ENCODE measurements around the gene ZNF565. TPM values are rescaled to one million over a fixed set of nuclear protein-coding genes. Genes with fewer than 3 reads are reported as not detected.

Gene ZNF565
- polyA plus RNA-seq, 1 donor (not counting 4 experiments of a cell fraction or from before 2014, with no cell fraction given), result 2.3 TPM

GRCh38 chr19:36153126-36153525 is 61.3 kb downstream of the ZNF565 start:
- peaks cover 11 to 27% of the 10 kb centered on the region in 2 experiments for H3K36me3 ChIP-seq (ENCODE audit: control insufficient read depth in 2 of 2, extremely low read depth in 1 of 2, insufficient read depth in 2 of 2, low read length in 2 of 2)
- no peak overlapping the region for H3K27ac ChIP-seq (ENCODE audit: control insufficient read depth, insufficient read depth, low read length)
- TF ChIP-seq EZH2 (IDR thresholded peaks at IDR 0.05; ENCODE audit: low read length) (no peak), CTCF (optimal IDR thresholded peaks at IDR 0.05 in 1 of 3, IDR thresholded peaks at IDR 0.05 in 1 of 3, conservative IDR thresholded peaks at IDR 0.05 in 1 of 3; ENCODE audit: extremely low read depth in 1 of 3, insufficient read depth in 2 of 3, low read length in 3 of 3) (no peak)
- H3K4me3 ChIP-seq (ENCODE audit: control insufficient read depth in 2 of 3, extremely low read depth in 1 of 3, insufficient read depth in 2 of 3, low read depth in 1 of 3, low read length in 3 of 3), result no peak overlapping the region
- no peaks in the 10 kb centered on the region for H3K9me3 ChIP-seq (ENCODE audit: control insufficient read depth, low read depth, low read length)
- no peak overlapping the region for H3K4me2 ChIP-seq (ENCODE audit: control insufficient read depth, extremely low read depth, insufficient read depth, low read depth, low read length)
- H3K9ac ChIP-seq (ENCODE audit: control insufficient read depth, extremely low read depth, insufficient read depth, low read length), result no peak overlapping the region
- DNase-seq (ENCODE audit: low read depth, low spot score) (no peak), FAIRE-seq (no peak)
- H3K27me3 ChIP-seq (ENCODE audit: control insufficient read depth, extremely low read depth, insufficient read depth, low read length), result no peaks in the 10 kb centered on the region
- peaks cover 10% of the 10 kb centered on the region for H4K20me1 ChIP-seq (ENCODE audit: control insufficient read depth, extremely low read depth, insufficient read depth, low read length)
- dilution Hi-C loops (cut with MboI; ENCODE audit: extremely low pct_ligation_motif_present, low sequenced_read_pairs), result no loop called here
- no peaks in the 10 kb centered on the region for H3K79me2 ChIP-seq (ENCODE audit: control insufficient read depth, insufficient read depth, low read length)
- no peak overlapping the region for H2AFZ ChIP-seq (ENCODE audit: control insufficient read depth, low read length)
- peaks cover 2% of the 10 kb centered on the region for H3K9me1 ChIP-seq (ENCODE audit: control insufficient read depth, extremely low read depth, insufficient read depth, low read length)
- peaks cover 41% of the 10 kb centered on the region for H3K4me1 ChIP-seq (ENCODE audit: control insufficient read depth, extremely low read depth, insufficient read depth, low read length)

- no peak for TF ChIP-seq CTCF (optimal IDR thresholded peaks at IDR 0.05 in 1 of 3, IDR thresholded peaks at IDR 0.05 in 1 of 3, conservative IDR thresholded peaks at IDR 0.05 in 1 of 3; ENCODE audit: extremely low read depth in 1 of 3, insufficient read depth in 2 of 3, low read length in 3 of 3)
- TF ChIP-seq EZH2 (IDR thresholded peaks at IDR 0.05; ENCODE audit: low read length), result no peak
- peak within 1 kb of the TSS; percentile 62 for H3K4me2 ChIP-seq (ENCODE audit: control insufficient read depth, extremely low read depth, insufficient read depth, low read depth, low read length)
- peak within 1 kb of the TSS; percentile 3 for H3K9ac ChIP-seq (ENCODE audit: control insufficient read depth, extremely low read depth, insufficient read depth, low read length)
- peak within 1 kb of the TSS in 1 of 3 experiments; percentile 1 for H3K4me3 ChIP-seq (ENCODE audit: control insufficient read depth in 2 of 3, extremely low read depth in 1 of 3, insufficient read depth in 2 of 3, low read depth in 1 of 3, low read length in 3 of 3)
- FAIRE-seq (peak; percentile 23), DNase-seq (ENCODE audit: low read depth, low spot score) (no peak)
- H3K4me1 ChIP-seq (ENCODE audit: control insufficient read depth, extremely low read depth, insufficient read depth, low read length), result peaks cover 41% of the 10 kb centered on the region
- H3K27ac ChIP-seq (ENCODE audit: control insufficient read depth, insufficient read depth, low read length), result no peak within 1 kb of the TSS
- no peaks in the 10 kb centered on the region for H3K79me2 ChIP-seq (ENCODE audit: control insufficient read depth, insufficient read depth, low read length)
- H4K20me1 ChIP-seq (ENCODE audit: control insufficient read depth, extremely low read depth, insufficient read depth, low read length), result peaks cover 10% of the 10 kb centered on the region
- H3K9me1 ChIP-seq (ENCODE audit: control insufficient read depth, extremely low read depth, insufficient read depth, low read length), result peaks cover 2% of the 10 kb centered on the region
- H3K27me3 ChIP-seq (ENCODE audit: control insufficient read depth, extremely low read depth, insufficient read depth, low read length), result no peaks in the 10 kb centered on the region
- no peaks in the 10 kb centered on the region for H3K9me3 ChIP-seq (ENCODE audit: control insufficient read depth, low read depth, low read length)
- dilution Hi-C loops (cut with MboI; ENCODE audit: extremely low pct_ligation_motif_present, low sequenced_read_pairs), result no loop called here
- no peak within 1 kb of the TSS for H2AFZ ChIP-seq (ENCODE audit: control insufficient read depth, low read length)
- peaks cover 11 to 33% of the 10 kb centered on the region in 2 experiments for H3K36me3 ChIP-seq (ENCODE audit: control insufficient read depth in 2 of 2, extremely low read depth in 1 of 2, insufficient read depth in 2 of 2, low read length in 2 of 2)
Observed at GRCh38 chr19:36152352-36153091, 61.9 kb downstream of the ZNF565 start, which contains the start of gene COX7A1. TSS of gene COX7A1 (minus strand) at chr19:36152447. CDS start at chr19:36152407, 40 bp downstream.

Data from keratinocyte (primary cell).